Purkinje cell (primary cell): ENCODE data around the gene TMEM225. TPM values are rescaled to one million over a fixed set of nuclear protein-coding genes. Genes with fewer than 3 reads are reported as not detected.

ENCODE experiments used
- polyA plus RNA-seq: library from polyadenylated mRNA; unstranded; fragments of >200 nt; fragmentation: Nextera tagmentation; gene quantifications from 2 replicates; pipeline ENCODE4 v1.2.1, GENCODE V29; 2014

Gene TMEM225, protein sequence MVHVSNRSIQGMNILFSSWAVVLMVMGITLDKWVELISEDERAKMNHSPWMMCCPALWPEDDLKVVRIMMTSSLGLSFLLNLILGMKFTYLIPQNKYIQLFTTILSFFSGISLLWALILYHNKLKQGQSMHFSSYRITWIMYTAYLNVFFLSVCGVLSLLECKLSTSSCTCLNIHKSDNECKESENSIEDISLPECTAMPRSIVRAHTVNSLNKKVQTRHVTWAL
- polyA plus RNA-seq, result not detected in 2 replicates

GRCh38 chr11:123885570-123885969 is at the start of gene TMEM225:
Gene TMEM225 (minus strand): TSS chr11:123885670. CDS start chr11:123885425, 245 bp downstream.

DNA sequence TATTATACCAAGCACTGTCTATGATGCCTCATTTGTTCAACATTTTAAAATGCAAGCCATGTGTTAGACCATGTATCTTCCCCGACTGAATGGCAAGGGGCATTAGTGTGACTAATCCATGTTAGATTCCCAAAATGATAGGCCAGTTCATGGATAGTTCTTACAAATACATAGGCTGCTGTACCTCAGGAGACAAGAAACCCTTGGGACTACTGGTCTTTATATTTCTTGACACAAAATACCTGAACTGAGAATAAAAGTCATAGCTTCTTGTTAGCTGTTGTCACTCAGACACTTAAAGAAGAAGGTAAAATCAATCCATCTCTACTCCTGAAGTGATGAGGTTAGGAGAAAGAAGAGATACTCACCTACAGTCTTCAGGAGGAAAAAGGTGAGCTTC is 16.4 kb upstream of the TMEM225 start, which contains the start of gene OR8D4:
Gene OR8D4 (plus strand): TSS at position 301 of the 400 bp plus-strand sequence. CDS start 4,265 bp downstream, outside the sequence.

Other genes starting within 250 kb of the TMEM225 start
- 14.8 and 42.9 TPM in 2 replicates for gene SCN3B, start 231.0 kb downstream of the TMEM225 start, polyA plus RNA-seq
- gene ZNF202, start 144.0 kb downstream of the TMEM225 start, polyA plus RNA-seq, result 1.1 and 5.6 TPM in 2 replicates
- not detected in 2 replicates for gene OR6X1, start 131.2 kb downstream of the TMEM225 start, polyA plus RNA-seq
- gene OR6M1, start 79.3 kb downstream of the TMEM225 start, polyA plus RNA-seq, result not detected in 2 replicates
- not detected in 2 replicates for gene OR8D4, start 16.5 kb upstream of the TMEM225 start, polyA plus RNA-seq
- gene OR4D5, start 53.9 kb upstream of the TMEM225 start, polyA plus RNA-seq, result not detected in 2 replicates
- not detected in 2 replicates for gene OR6T1, start 58.2 kb upstream of the TMEM225 start, polyA plus RNA-seq
- not detected in 2 replicates for gene OR10S1, start 92.1 kb upstream of the TMEM225 start, polyA plus RNA-seq
- gene OR10G6, start 109.5 kb upstream of the TMEM225 start, polyA plus RNA-seq, result not detected in 2 replicates
- not detected in 2 replicates for gene OR10G4, start 127.3 kb upstream of the TMEM225 start, polyA plus RNA-seq
- gene OR10G9, start 137.3 kb upstream of the TMEM225 start, polyA plus RNA-seq, result not detected in 2 replicates
- gene OR10G8, start 141.1 kb upstream of the TMEM225 start, polyA plus RNA-seq, result not detected in 2 replicates
- gene OR10G7, start 155.7 kb upstream of the TMEM225 start, polyA plus RNA-seq, result not detected in 2 replicates
- gene VWA5A, start 229.8 kb upstream of the TMEM225 start, polyA plus RNA-seq, result 0.64 and 7.6 TPM in 2 replicates